ENCODE measurements around the gene LRTM2. TPM values are rescaled to one million over a fixed set of nuclear protein-coding genes. Genes with fewer than 3 reads are reported as not detected.

LRTM2 gene
- total RNA-seq, 2 donors from 2014 or later: not detected

DNA sequence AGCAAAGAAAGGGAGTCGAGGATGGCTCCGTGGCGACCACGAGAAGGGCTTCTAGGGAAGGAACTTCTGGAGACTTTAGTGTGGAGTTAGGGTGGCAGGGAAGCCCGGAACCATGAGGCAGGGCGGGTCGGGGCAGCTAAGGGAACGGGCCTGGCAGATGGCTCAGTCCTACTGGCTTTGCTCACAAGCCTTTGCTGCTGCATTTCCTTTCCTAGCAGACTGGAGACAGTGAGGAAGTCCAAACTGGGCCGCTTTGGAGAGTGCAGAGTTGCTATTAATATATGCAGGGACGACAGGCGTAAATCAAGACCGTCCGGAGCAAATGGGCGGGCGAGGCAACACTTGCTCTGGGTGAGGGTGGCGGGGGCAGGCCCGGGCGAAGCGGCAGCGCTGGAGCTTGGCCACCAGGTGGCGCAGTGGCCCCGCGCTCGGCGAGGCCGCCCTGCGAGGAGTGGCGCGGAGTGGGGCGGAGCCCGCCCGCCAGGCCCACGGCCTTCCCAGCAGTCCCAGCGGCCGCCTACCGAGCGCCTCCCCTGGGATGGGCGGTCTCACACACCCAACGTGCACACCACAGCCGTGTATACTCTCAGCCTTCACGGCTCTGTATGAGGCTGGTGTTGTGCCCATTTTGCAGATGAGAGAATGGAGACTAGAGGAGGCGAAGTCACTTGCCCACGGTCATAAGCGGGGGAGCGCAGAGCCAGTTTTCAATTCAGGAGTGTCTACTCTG is 24.4 kb upstream of the LRTM2 start:
- DNase-seq: peak; percentile 95
- no peaks in the 10 kb centered on the region for H3K36me3 ChIP-seq
- H3K9ac ChIP-seq (ENCODE audit: low read depth in 2 of 2, low read length in 2 of 2): peak overlapping the region; percentile 92 to 98
- TF ChIP-seq, protein P1, sequence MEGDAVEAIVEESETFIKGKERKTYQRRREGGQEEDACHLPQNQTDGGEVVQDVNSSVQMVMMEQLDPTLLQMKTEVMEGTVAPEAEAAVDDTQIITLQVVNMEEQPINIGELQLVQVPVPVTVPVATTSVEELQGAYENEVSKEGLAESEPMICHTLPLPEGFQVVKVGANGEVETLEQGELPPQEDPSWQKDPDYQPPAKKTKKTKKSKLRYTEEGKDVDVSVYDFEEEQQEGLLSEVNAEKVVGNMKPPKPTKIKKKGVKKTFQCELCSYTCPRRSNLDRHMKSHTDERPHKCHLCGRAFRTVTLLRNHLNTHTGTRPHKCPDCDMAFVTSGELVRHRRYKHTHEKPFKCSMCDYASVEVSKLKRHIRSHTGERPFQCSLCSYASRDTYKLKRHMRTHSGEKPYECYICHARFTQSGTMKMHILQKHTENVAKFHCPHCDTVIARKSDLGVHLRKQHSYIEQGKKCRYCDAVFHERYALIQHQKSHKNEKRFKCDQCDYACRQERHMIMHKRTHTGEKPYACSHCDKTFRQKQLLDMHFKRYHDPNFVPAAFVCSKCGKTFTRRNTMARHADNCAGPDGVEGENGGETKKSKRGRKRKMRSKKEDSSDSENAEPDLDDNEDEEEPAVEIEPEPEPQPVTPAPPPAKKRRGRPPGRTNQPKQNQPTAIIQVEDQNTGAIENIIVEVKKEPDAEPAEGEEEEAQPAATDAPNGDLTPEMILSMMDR (IDR thresholded peaks at IDR 0.05): peak; percentile 98
- peak overlapping the region; percentile 84 for H3K27ac ChIP-seq
- H3K9me3 ChIP-seq: no peaks in the 10 kb centered on the region
- H3K4me1 ChIP-seq: peaks cover 4% of the 10 kb centered on the region
- intact Hi-C loops (cut with DNase I): loop anchor here (2.0 to 5.0 kb wide), 2 partner anchors 145 to 236 kb away; no protein-coding TSS in a partner anchor
- H3K4me3 ChIP-seq: peak overlapping the region; percentile 81
- no peaks in the 10 kb centered on the region for H3K27me3 ChIP-seq

DNA sequence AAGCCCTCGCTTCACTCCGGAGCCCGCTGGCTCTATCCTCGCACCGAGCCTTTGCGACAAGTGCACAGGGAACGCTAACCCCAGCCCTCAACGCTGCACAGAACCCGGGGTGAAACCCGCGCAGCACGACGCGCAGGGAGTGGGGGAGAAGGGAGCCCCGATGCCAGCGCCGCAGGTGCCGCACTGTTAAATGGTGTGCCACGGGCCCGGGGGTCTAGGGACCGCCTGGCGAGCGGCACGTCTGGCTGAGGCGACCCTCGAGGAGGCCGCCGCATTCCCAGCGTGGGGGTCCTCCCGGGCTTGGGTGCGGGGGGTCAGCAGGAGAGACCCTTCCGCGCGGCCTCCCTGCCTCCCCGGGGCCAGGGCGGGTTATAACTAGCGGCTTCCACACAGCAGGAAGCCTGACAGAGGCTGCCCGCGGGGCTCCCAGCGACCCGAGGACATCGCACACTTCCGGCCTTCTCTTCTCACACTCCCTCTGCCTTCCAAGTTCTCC is 23.8 kb upstream of the LRTM2 start:
- peak; percentile 57 for DNase-seq
- intact Hi-C loops (cut with DNase I): loop anchor here (2.0 to 5.0 kb wide), 2 partner anchors 144 to 236 kb away; no protein-coding TSS in a partner anchor
- no peaks in the 10 kb centered on the region for H3K27me3 ChIP-seq
- TF ChIP-seq, protein P1 (IDR thresholded peaks at IDR 0.05): no peak
- no peaks in the 10 kb centered on the region for H3K9me3 ChIP-seq
- peak overlapping the region; percentile 81 for H3K4me3 ChIP-seq
- H3K9ac ChIP-seq (ENCODE audit: low read depth in 2 of 2, low read length in 2 of 2): peak overlapping the region; percentile 92 to 98
- peaks cover 4% of the 10 kb centered on the region for H3K4me1 ChIP-seq
- H3K36me3 ChIP-seq: no peaks in the 10 kb centered on the region
- peak overlapping the region; percentile 84 for H3K27ac ChIP-seq

DNA sequence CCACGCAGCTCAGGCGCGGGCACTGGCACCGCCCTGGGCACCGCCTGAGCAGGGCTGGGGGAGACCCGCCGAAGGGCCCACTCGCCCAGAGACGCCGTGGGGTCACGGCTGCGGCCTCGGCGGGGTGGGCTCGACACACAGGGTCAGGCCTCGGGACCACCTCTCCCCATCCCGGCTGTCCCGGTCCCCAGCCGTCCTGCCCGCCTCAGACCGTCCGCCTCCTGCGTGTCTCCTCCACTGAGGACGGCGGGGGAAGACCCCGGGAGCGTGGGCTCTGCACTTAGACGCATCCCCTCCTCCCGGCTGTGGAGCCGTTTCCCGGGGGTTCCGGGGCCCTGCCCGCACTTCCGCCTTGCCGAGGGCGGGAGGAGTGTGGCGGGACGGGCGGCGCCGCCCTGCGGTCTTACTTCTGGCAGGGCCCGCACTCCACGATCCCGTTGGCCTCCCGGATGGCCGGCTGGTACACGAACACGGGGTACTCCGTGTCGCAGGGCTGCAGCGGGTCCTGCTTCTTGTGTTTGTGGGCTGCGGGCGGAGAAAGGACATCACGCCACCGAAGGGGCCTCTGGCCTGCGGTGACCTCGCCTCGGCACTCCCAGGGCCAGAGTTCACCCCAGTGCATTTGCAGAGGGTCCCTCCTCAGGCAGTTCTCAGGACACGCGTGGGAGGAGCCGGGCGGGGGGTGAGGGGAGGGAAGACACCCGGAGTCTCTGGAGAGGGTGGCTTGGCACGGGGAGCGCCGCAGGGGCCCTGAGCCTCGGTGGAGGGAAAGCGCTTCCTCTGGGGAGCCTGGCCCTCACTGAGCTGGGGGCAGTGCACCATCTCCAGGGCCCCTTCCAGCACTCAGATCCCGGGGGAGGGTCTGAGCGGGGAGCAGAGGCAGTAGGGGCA is 23.1 kb upstream of the LRTM2 start:
- H3K4me3 ChIP-seq: peak overlapping the region; percentile 81
- peak overlapping the region; percentile 92 to 98 for H3K9ac ChIP-seq (ENCODE audit: low read depth in 2 of 2, low read length in 2 of 2)
- H3K36me3 ChIP-seq: no peaks in the 10 kb centered on the region
- H3K27me3 ChIP-seq: no peaks in the 10 kb centered on the region
- TF ChIP-seq, protein P1 (IDR thresholded peaks at IDR 0.05): no peak
- no peaks in the 10 kb centered on the region for H3K9me3 ChIP-seq
- DNase-seq: peak; percentile 73
- intact Hi-C loops (cut with DNase I): loop anchor here (2.0 to 5.0 kb wide), 2 partner anchors 144 to 235 kb away; no protein-coding TSS in a partner anchor
- H3K27ac ChIP-seq: peak overlapping the region; percentile 84
- H3K4me1 ChIP-seq: peaks cover 4% of the 10 kb centered on the region

DNA sequence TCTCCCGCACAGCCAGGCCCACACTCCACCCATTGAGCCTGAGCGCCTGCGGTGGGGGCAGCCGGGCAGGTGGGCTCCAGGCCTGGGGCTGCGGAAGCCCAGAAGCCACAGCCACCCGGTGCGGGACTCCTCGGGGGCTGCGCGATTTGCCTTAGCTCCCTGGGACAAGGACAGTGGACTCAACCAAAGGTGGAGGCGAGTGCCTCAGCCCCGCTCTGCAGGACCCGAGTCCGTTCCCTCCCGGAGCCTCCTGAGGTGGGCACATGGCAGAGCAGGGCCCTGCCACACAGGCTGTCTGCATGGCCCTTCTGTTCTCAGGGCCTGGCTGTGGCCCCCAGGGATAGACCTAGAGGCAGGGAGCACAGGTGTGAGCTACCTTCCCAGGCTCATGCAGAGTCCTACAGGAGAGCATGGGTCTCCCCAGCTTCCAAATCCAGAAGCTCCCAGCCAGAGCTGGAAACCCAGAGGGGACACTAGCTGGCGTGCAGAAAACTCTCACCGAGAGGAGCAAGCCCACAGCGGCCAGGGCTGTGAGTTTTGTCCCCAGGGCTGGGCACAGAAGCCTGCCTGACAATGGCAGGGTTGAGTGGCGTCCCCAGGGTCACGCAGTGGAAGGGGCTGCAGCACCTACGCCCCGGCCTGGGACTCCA is 22.2 kb upstream of the LRTM2 start:
- intact Hi-C loops (cut with DNase I): loop anchor here (2.0 to 5.0 kb wide), 2 partner anchors 143 to 234 kb away; no protein-coding TSS in a partner anchor
- H3K9ac ChIP-seq (ENCODE audit: low read depth in 2 of 2, low read length in 2 of 2): peak overlapping the region in 1 of 2 donors; percentile 92
- no peaks in the 10 kb centered on the region for H3K36me3 ChIP-seq
- H3K27me3 ChIP-seq: no peaks in the 10 kb centered on the region
- no peak overlapping the region for H3K27ac ChIP-seq
- H3K4me1 ChIP-seq: peaks cover 4% of the 10 kb centered on the region
- no peaks in the 10 kb centered on the region for H3K9me3 ChIP-seq
- TF ChIP-seq, protein P1 (IDR thresholded peaks at IDR 0.05): no peak
- H3K4me3 ChIP-seq: no peak overlapping the region
- no peak for DNase-seq

DNA sequence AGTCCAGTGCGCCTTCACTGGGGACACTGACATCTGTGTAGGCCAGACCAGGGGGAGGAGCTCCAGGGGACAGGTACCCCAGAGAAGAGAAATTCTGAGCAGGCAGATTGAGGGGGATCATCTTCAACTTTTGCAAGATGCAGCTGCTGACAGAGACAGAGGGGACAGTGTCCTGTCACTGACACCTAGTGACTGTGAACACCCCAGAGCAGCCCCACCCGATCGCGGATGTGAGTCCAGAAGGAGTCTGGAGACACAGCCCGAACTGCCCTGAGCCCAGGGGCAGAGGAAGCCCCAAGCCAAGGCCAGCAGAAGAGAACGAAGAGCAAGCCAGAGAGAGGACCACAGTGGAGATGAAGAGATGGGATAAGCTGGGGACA is 21.7 kb upstream of the LRTM2 start:
- no peaks in the 10 kb centered on the region for H3K27me3 ChIP-seq
- intact Hi-C loops (cut with DNase I): loop anchor here (5.0 kb wide), 1 partner anchor 234 kb away; no protein-coding TSS in a partner anchor
- no peak overlapping the region for H3K4me3 ChIP-seq
- no peak overlapping the region for H3K27ac ChIP-seq
- DNase-seq: no peak
- TF ChIP-seq, protein P1 (IDR thresholded peaks at IDR 0.05): no peak
- no peaks in the 10 kb centered on the region for H3K36me3 ChIP-seq
- H3K9me3 ChIP-seq: no peaks in the 10 kb centered on the region
- H3K4me1 ChIP-seq: peaks cover 4% of the 10 kb centered on the region
- H3K9ac ChIP-seq (ENCODE audit: low read depth in 2 of 2, low read length in 2 of 2): no peak overlapping the region

All from colonic mucosa (tissue), 4 donors.